Left ventricle myocardium inferior (tissue), 1 donor: ENCODE measurements around the gene RFFL. TPM values are rescaled to one million over a fixed set of nuclear protein-coding genes. Genes with fewer than 3 reads are reported as not detected.
"Not testable (repeated sequence)": the region's sequence is repeated elsewhere in the genome, so short reads cannot be mapped to it uniquely, and the experiment has no call there.

Experiments
- DNase-seq: peaks from one replicate; pipeline ENCODE4 v3.0.0-alpha.2; 2020
- H3K27ac ChIP-seq: fragments of 200-600 bp; replicated peaks from 2 replicates; pipeline ENCODE4 v1.8.0; 2021
- H3K27me3 ChIP-seq: fragments of 200-600 bp; 2 replicates; pipeline ENCODE4 v1.8.0; 2021; ENCODE audit warnings: low read depth
- H3K36me3 ChIP-seq: fragments of 200-600 bp; 2 replicates; pipeline ENCODE4 v1.8.0; 2021
- H3K4me1 ChIP-seq: fragments of 200-600 bp; 2 replicates; pipeline ENCODE4 v1.8.0; 2021
- H3K4me3 ChIP-seq: fragments of 200-600 bp; 2 replicates; pipeline ENCODE4 v1.8.0; 2021; ENCODE audit warnings: mild to moderate bottlenecking, moderate library complexity
- H3K9me3 ChIP-seq: fragments of 200-600 bp; replicated peaks from 2 replicates; pipeline ENCODE4 v1.8.0; 2021
- intact Hi-C: fragments of 100-400 bp; cut with micrococcal nuclease; formaldehyde crosslinking; loops from one replicate; pipeline ENCODE4 v1.11.0; 2022
- total RNA-seq: library from RNA; stranded (reverse); fragmentation: NEBNext Ultra II Directional; extraction: Animal tissue kit (Norgen Biotek cat#: 25700); gene quantifications from one replicate; pipeline ENCODE4 v1.2.1, GENCODE V29; 2021
- TF ChIP-seq, protein P1 (sequence below): fragments of 200-600 bp; IDR thresholded peaks from 2 replicates; pipeline ENCODE4 v1.8.0; 2021; ENCODE audit warnings: antibody characterized with exemption, mild to moderate bottlenecking, borderline replicate concordance
- donor health status: DM: no; HTN: yes; CAD: no; lungs with severe emphysema.

The RFFL gene
- total RNA-seq, 1 donor from 2014 or later = 10.1 TPM

DNA sequence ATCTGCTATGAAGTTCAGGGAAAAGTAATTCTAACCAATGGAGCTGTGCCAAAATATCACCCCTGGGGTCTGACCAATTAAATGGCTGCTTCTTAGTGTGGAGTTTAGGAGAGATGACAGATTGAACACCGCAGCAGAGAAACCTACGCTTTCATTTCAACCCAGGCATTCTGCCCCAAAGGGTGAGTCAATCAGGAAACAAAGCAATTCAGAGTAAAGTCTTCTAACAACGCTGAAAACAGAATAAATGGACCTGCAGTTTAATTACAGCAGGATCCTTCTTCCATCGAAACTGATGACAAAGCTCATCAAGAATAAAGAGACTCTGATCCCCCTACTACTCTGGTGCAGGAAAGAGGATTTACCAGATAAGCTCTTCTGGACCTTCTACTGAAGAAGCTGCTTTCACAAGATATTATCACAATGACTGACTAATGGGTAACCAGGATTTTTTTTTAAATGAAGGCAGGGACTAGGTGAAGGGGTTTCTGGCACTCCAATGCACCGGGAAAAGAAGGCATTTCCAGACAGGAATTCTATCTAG lies 16.7 kb downstream of the RFFL start:
- Histone ChIP-seq H3K27ac (no peak overlapping the region), H3K4me3 (no peak overlapping the region), H3K4me1 (peaks cover 17% of the 10 kb centered on the region), H3K9me3 (no peaks in the 10 kb centered on the region), H3K27me3 (no peaks in the 10 kb centered on the region), H3K36me3 (no peaks in the 10 kb centered on the region)
- TF ChIP-seq, protein P1, sequence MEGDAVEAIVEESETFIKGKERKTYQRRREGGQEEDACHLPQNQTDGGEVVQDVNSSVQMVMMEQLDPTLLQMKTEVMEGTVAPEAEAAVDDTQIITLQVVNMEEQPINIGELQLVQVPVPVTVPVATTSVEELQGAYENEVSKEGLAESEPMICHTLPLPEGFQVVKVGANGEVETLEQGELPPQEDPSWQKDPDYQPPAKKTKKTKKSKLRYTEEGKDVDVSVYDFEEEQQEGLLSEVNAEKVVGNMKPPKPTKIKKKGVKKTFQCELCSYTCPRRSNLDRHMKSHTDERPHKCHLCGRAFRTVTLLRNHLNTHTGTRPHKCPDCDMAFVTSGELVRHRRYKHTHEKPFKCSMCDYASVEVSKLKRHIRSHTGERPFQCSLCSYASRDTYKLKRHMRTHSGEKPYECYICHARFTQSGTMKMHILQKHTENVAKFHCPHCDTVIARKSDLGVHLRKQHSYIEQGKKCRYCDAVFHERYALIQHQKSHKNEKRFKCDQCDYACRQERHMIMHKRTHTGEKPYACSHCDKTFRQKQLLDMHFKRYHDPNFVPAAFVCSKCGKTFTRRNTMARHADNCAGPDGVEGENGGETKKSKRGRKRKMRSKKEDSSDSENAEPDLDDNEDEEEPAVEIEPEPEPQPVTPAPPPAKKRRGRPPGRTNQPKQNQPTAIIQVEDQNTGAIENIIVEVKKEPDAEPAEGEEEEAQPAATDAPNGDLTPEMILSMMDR = no peak
- DNase-seq = no peak
- intact Hi-C loops = no loop called here

DNA sequence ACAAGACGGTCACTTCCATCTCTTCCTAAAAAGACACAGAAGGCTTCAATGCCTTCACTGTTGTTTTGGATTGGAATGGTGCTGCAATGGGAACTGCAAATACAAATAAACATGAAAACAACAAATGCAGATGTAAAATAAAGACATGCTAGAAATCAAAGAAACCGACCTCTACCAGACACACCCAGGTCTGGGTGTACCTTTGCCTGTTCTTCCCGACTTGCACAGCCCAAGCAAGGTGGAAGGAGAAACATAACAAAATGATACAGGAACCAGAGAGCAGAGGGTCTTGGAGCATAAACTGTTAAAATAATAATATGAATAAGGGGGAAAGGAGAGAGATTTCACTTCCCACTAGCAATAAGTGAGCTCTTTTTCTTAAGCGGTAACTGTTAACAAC lies 17.3 kb downstream of the RFFL start:
- TF ChIP-seq, protein P1 = no peak
- H3K27me3 ChIP-seq = no peaks in the 10 kb centered on the region
- no peak overlapping the region for H3K4me3 ChIP-seq
- H3K4me1 ChIP-seq = peaks cover 12% of the 10 kb centered on the region
- intact Hi-C loops = no loop called here
- H3K36me3 ChIP-seq = no peaks in the 10 kb centered on the region
- no peak for DNase-seq
- no peak overlapping the region for H3K27ac ChIP-seq
- H3K9me3 ChIP-seq = no peaks in the 10 kb centered on the region

DNA sequence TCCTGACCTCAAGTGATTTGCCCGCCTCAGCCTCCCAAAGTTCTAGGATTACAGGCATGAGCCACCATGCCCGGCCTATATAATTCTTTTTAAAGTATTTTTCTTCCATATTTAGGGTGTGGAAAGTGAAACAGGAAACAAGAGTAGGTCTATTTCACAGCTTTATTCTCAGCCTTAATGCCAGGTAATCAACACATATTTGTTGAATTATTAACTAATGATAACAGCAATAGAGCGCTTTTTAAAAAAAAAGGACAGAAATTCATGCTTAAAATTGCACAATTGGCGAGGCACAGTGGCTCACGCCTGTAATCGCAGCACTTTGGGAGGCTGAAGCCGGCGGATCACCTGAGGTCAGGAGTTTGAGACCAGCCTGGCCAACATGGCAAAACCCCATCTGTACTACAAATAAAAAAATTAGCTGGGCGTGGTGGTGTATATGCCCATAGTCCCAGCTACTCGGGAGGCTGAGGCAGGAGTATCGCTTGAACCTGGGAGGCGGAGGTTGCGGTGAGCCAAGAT lies 18.0 kb downstream of the RFFL start:
- H3K4me3 ChIP-seq, intact Hi-C loops, H3K27me3 ChIP-seq, H3K4me1 ChIP-seq, H3K36me3 ChIP-seq, H3K27ac ChIP-seq, DNase-seq, H3K9me3 ChIP-seq: not testable (repeated sequence)

DNA sequence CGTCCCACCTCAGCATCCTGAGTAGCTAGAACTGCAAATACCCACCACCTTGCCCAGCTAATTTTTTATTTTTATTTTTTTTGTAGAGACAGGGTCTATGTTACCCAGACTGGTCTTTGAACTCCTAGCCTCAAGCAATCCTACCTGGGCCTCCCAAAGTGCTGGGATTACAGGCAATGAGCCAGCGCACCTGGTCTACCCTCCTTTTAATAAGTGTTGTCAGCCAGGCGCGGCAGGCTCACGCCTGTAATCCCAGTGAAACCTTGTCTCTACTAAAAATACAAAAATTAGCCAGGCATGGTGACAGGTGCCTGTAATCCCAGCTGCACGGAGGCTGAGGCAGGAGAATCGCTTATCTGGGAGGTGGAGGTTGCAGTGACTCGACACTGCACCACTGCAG lies 19.3 kb downstream of the RFFL start:
- intact Hi-C loops = no loop called here
- no peak for DNase-seq

DNA sequence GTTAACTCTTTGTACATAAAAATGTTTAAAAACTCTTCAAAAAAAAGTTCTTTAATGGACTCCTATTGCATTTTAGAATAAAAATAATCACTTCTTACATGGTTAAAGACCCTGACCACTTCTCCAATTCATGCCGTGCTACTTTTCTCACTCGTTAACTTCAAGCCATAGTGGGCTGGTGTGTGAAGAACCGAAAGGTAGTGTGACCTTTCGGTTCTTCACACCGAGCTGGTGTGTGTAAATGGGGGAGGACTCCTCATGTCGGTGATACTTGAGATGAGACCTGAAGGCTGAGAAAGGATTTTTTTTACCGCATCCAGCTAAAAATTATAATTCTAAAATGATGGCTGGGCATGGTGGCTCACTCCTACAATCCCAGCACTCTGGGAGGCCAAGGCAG lies 22.1 kb downstream of the RFFL start:
- Histone ChIP-seq H3K9me3 (no peaks in the 10 kb centered on the region), H3K27me3 (no peaks in the 10 kb centered on the region), H3K4me1 (no peaks in the 10 kb centered on the region), H3K27ac (no peak overlapping the region), H3K36me3 (no peaks in the 10 kb centered on the region), H3K4me3 (no peak overlapping the region)
- DNase-seq = no peak
- intact Hi-C loops = no loop called here
- TF ChIP-seq, protein P1 = no peak

More for the DNA sequence above, 19.3 kb downstream of the RFFL start:
- Histone ChIP-seq H3K9me3 (no peaks in the 10 kb centered on the region), H3K4me1 (no peaks in the 10 kb centered on the region), H3K36me3 (no peaks in the 10 kb centered on the region), H3K27me3 (no peaks in the 10 kb centered on the region), H3K4me3 (no peak overlapping the region), H3K27ac (no peak overlapping the region)
- TF ChIP-seq, protein P1 = no peak

DNA sequence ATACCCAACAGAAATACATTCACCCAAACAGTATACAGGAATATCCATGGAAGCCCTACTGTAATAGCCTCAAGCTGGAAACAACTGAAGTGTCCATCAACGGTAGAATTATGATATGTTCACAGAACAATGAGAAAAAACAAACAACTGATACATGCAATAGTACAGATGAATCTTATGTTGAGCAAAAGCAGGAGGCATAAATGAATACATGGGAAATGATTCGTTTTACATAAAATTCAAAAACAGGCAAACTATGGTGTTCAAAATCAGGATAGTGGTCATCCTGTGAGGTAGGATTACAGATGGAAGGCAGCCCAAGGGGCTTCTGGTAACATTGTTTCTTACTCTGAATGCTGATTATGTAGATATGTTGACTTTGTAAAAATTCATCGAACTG lies 25.1 kb downstream of the RFFL start:
- TF ChIP-seq, protein P1 = no peak
- no peaks in the 10 kb centered on the region for H3K36me3 ChIP-seq
- no peak overlapping the region for H3K4me3 ChIP-seq
- H3K27me3 ChIP-seq = no peaks in the 10 kb centered on the region
- no peaks in the 10 kb centered on the region for H3K9me3 ChIP-seq
- no peaks in the 10 kb centered on the region for H3K4me1 ChIP-seq
- no peak overlapping the region for H3K27ac ChIP-seq
- no peak for DNase-seq
- intact Hi-C loops = no loop called here
